MM.1S (cell line): ENCODE measurements around the gene FAM83F.

Experiments used
- DNase-seq: peaks from one replicate; pipeline ENCODE4 v3.0.0-alpha.2; 2015
- H2AFZ ChIP-seq: fragments of 300-600 bp; sonication (generic); 2 replicates; pipeline ENCODE4 v1.6.0; 2016; ENCODE audit warnings: antibody characterized with exemption, low read length
- H3F3A ChIP-seq: fragments of 300-600 bp; sonication (generic); 2 replicates; pipeline ENCODE4 v1.6.1; 2016; ENCODE audit warnings: mild to moderate bottlenecking, antibody characterized with exemption, low read length, moderate library complexity, mixed read lengths; ENCODE audit not compliant: insufficient read depth
- H3K27ac ChIP-seq: fragments of 300-600 bp; sonication (generic); 2 replicates; pipeline ENCODE4 v1.5.1; 2016; ENCODE audit warnings: mild to moderate bottlenecking, low read length
- H3K27me3 ChIP-seq: fragments of 300-600 bp; sonication (generic); replicated peaks from 2 replicates; pipeline ENCODE4 v1.6.0; 2016; ENCODE audit warnings: low read length; ENCODE audit not compliant: insufficient read depth
- H3K36me3 ChIP-seq: fragments of 300-600 bp; sonication (generic); replicated peaks from 2 replicates; pipeline ENCODE4 v1.6.1; 2016; ENCODE audit warnings: mild to moderate bottlenecking, low read length, mixed read lengths; ENCODE audit not compliant: insufficient read depth
- H3K4me1 ChIP-seq: fragments of 300-600 bp; sonication (generic); 2 replicates; pipeline ENCODE4 v1.6.1; 2016; ENCODE audit warnings: low read length, mixed read lengths
- H3K4me2 ChIP-seq: fragments of 300-600 bp; sonication (generic); 2 replicates; pipeline ENCODE4 v1.6.0; 2016; ENCODE audit warnings: low read depth, low read length
- H3K4me3 ChIP-seq: fragments of 300-600 bp; sonication (generic); 2 replicates; pipeline ENCODE4 v1.5.1; 2016; ENCODE audit warnings: low read length, mixed read lengths
- H3K79me2 ChIP-seq: fragments of 300-600 bp; sonication (generic); 2 replicates; pipeline ENCODE4 v1.6.1; 2016; ENCODE audit warnings: mixed run types, low read length, mixed read lengths
- H3K9ac ChIP-seq: fragments of 300-600 bp; sonication (generic); 2 replicates; pipeline ENCODE4 v1.6.1; 2016; ENCODE audit warnings: low read length, mixed read lengths
- H3K9me2 ChIP-seq: fragments of 300-600 bp; sonication (generic); replicated peaks from 2 replicates; pipeline ENCODE4 v1.6.1; 2016; ENCODE audit warnings: mild to moderate bottlenecking, low read length, mixed read lengths; ENCODE audit not compliant: insufficient read depth
- H3K9me3 ChIP-seq: fragments of 300-600 bp; sonication (generic); replicated peaks from 2 replicates; pipeline ENCODE4 v1.6.1; 2016; ENCODE audit warnings: mild to moderate bottlenecking, low read length, mixed read lengths; ENCODE audit not compliant: insufficient read depth
- H4K20me1 ChIP-seq: fragments of 300-600 bp; sonication (generic); 2 replicates; pipeline ENCODE4 v1.6.1; 2016; ENCODE audit warnings: mild to moderate bottlenecking, low read length, moderate library complexity, mixed read lengths; ENCODE audit not compliant: insufficient read depth
- EZH2 ChIP-seq: fragments of 300-600 bp; sonication (generic); optimal IDR thresholded peaks from 2 replicates; pipeline ENCODE3; 2017; ENCODE audit warnings: low read depth, mild to moderate bottlenecking, antibody characterized with exemption, low read length, mixed read lengths
- EZH2phosphoT487 ChIP-seq: fragments of 300-600 bp; sonication (generic); IDR thresholded peaks from 2 replicates; pipeline ENCODE4 v1.6.1; 2018; ENCODE audit warnings: antibody characterized with exemption, low read length
- TF ChIP-seq, protein P1 (sequence below): fragments of 300-600 bp; sonication (generic); IDR thresholded peaks from 2 replicates; pipeline ENCODE4 v1.5.1; 2016; ENCODE audit warnings: antibody characterized with exemption, low read length, mixed read lengths

Gene FAM83F

DNA sequence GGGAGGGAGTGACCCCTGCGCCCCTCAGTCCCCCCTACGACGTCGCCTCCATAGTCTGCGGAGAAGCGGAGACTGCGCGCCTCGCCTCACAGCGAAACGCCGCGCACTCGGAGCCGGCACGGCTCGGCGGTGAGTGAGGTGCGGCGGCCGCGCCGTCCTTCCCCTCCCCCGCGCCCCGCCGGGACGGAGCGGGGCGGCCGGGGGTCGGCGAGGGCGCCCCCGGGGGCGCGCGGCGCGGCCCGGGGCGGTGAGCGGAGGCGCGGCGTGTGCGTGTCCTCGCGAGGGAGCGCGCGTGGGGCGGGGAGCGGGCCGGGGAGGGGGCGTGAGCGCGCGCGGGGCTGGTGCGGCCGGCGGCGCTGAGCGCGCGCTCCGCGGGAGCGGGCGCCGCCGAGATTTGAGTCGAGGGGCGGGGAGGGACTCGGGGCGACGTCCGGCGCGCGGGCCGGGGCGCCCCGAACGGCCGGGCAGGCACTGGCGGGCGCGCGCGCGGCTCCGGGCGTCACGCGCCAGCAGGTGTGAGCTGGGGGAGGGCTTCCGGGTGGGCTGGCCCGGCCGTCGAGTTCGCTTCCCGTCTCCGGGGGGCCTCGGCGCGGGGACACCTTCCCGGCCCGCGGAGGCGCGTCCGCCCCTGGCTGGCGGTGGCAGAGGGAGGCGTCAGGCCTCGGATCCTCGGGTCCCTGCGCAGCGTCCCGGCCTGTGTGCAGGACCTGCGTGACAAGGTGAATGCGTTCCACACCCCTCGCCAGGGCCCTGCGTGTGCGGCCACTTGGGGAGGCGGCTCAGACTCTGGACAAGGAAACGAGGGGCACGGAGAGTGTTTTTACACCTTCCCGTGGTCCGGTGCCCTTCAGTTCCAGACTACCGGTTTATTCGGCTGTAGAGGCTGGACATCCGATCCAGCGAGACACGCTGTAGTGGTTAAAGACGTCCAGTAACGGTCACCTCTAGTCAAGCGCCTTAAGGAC is 50.4 kb downstream of the FAM83F start:
- Histone ChIP-seq H3K79me2 (peaks cover 41% of the 10 kb centered on the region), H3K36me3 (no peaks in the 10 kb centered on the region)
- DNase-seq, result peak; percentile 66

DNA sequence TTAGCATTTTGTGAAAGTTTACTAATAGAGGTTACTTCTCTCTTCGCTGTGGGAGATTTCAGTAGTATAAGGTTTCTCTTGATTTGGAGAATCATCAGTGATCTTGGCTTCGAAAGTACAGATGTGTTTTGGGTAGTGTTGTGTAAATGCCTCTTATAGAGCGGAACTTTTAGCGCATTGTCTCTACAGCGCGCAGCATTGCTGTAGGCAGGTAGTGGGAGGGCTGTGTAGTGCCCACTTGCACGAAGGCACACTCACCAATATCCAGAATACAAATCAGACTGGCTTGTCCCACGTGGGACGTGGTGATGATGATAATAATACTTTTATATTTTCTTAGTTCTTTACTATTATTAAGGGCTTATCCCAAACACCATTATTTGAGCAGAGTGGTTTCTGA is 51.4 kb downstream of the FAM83F start:
- no peaks in the 10 kb centered on the region for H3K9me3 ChIP-seq
- H3K4me3 ChIP-seq, result peak overlapping the region; percentile 95
- H3K4me2 ChIP-seq, result peak overlapping the region; percentile 96
- no peaks in the 10 kb centered on the region for H3K36me3 ChIP-seq
- no peak for DNase-seq
- peaks cover 43% of the 10 kb centered on the region for H3K79me2 ChIP-seq
- no peak for TF ChIP-seq EZH2
- TF ChIP-seq EZH2phosphoT487, result no peak
- H2AFZ ChIP-seq, result no peak overlapping the region
- H3F3A ChIP-seq, result peaks cover 26% of the 10 kb centered on the region
- H3K27ac ChIP-seq, result no peak overlapping the region
- H3K27me3 ChIP-seq, result no peaks in the 10 kb centered on the region
- no peak overlapping the region for H3K9ac ChIP-seq
- H3K4me1 ChIP-seq, result peaks cover 25% of the 10 kb centered on the region
- no peaks in the 10 kb centered on the region for H3K9me2 ChIP-seq
- H4K20me1 ChIP-seq, result no peaks in the 10 kb centered on the region

More for the DNA sequence above, 50.4 kb downstream of the FAM83F start:
- Histone ChIP-seq H3K27ac (peak overlapping the region; percentile 53; the same call in 1 of the 2 replicates), H3K27me3 (peaks cover 9% of the 10 kb centered on the region), H3K9me2 (no peaks in the 10 kb centered on the region), H2AFZ (peak overlapping the region; percentile 83), H3K9me3 (no peaks in the 10 kb centered on the region), H3K4me2 (peak overlapping the region; percentile 96), H3K9ac (peak overlapping the region; percentile 77), H3K4me3 (peak overlapping the region; percentile 95), H3K4me1 (peaks cover 22% of the 10 kb centered on the region), H3F3A (peaks cover 17% of the 10 kb centered on the region), H4K20me1 (no peaks in the 10 kb centered on the region)
- TF ChIP-seq EZH2phosphoT487 (no peak), EZH2 (no peak)
- TF ChIP-seq, protein P1, sequence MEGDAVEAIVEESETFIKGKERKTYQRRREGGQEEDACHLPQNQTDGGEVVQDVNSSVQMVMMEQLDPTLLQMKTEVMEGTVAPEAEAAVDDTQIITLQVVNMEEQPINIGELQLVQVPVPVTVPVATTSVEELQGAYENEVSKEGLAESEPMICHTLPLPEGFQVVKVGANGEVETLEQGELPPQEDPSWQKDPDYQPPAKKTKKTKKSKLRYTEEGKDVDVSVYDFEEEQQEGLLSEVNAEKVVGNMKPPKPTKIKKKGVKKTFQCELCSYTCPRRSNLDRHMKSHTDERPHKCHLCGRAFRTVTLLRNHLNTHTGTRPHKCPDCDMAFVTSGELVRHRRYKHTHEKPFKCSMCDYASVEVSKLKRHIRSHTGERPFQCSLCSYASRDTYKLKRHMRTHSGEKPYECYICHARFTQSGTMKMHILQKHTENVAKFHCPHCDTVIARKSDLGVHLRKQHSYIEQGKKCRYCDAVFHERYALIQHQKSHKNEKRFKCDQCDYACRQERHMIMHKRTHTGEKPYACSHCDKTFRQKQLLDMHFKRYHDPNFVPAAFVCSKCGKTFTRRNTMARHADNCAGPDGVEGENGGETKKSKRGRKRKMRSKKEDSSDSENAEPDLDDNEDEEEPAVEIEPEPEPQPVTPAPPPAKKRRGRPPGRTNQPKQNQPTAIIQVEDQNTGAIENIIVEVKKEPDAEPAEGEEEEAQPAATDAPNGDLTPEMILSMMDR, result no peak

DNA sequence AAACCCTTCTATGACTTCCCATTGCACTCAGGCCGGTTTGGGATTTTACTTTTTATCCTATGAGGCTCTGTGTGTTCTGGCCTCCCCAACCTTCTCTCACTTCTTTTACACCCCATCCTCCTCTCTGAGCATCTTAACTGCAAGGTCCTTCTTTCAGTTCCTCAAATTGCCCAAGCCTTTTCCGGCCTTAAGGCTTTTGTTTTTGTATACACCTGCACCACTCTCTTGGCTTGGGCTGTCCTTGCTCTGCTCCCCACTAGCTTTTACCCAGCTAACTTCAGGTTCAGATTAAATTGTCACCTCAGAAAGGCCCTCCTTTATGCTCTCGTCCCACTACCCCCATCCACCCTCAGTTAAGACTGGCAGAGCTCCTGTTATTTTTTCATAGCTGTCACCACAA is 55.5 kb downstream of the FAM83F start:
- Histone ChIP-seq H3K4me1 (peaks cover 31% of the 10 kb centered on the region), H3K27me3 (no peaks in the 10 kb centered on the region), H3F3A (peaks cover 38% of the 10 kb centered on the region), H3K79me2 (peaks cover 83% of the 10 kb centered on the region), H3K9me2 (no peaks in the 10 kb centered on the region), H3K9me3 (no peaks in the 10 kb centered on the region), H3K4me3 (peak overlapping the region; percentile 53), H3K27ac (peak overlapping the region; percentile 78), H4K20me1 (no peaks in the 10 kb centered on the region), H2AFZ (no peak overlapping the region), H3K36me3 (no peaks in the 10 kb centered on the region), H3K4me2 (peak overlapping the region; percentile 77), H3K9ac (peak overlapping the region; percentile 39; the same call in 1 of the 2 replicates)
- peak; percentile 88 for DNase-seq
- TF ChIP-seq, protein P1, result no peak
- no peak for TF ChIP-seq EZH2phosphoT487
- no peak for TF ChIP-seq EZH2

DNA sequence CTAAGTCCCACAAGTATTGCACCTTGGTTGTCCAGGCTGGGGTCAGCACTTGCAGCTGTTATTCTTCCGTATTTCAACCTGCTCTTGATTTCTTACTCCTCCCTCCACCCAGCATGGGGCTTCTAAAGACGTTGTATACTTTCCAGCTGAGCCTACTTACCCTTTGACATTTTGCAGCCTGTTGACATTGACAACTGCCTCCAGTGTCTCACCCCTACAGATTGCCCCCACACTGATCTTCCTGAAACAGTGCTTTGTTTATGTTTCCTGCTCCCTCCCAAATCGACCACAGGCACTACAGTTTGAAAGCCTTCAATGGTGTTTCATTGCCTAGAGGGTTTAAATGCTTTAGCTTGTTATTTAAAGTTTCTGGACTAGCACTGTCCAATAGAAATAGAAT is 56.6 kb downstream of the FAM83F start:
- no peaks in the 10 kb centered on the region for H4K20me1 ChIP-seq
- H3K9ac ChIP-seq, result peak overlapping the region; percentile 33; the same call in 1 of the 2 replicates
- H3F3A ChIP-seq, result peaks cover 32% of the 10 kb centered on the region
- no peaks in the 10 kb centered on the region for H3K36me3 ChIP-seq
- peak overlapping the region; percentile 39 for H2AFZ ChIP-seq
- H3K9me2 ChIP-seq, result no peaks in the 10 kb centered on the region
- H3K27ac ChIP-seq, result peak overlapping the region; percentile 78
- peak; percentile 48 for DNase-seq
- H3K4me1 ChIP-seq, result peaks cover 33% of the 10 kb centered on the region
- no peak for TF ChIP-seq EZH2
- TF ChIP-seq, protein P1, result no peak
- TF ChIP-seq EZH2phosphoT487, result no peak
- H3K9me3 ChIP-seq, result no peaks in the 10 kb centered on the region
- peaks cover 78% of the 10 kb centered on the region for H3K79me2 ChIP-seq
- H3K27me3 ChIP-seq, result no peaks in the 10 kb centered on the region
- peak overlapping the region; percentile 77 for H3K4me2 ChIP-seq
- peak overlapping the region; percentile 26 for H3K4me3 ChIP-seq
